NT2/D1 (cell line): Measurements from ENCODE around the gene HOXB5.

Experiments
- DNase-seq: peaks from one replicate; pipeline ENCODE4 v3.0.0-alpha.2; 2011; ENCODE audit warnings: low read depth, low spot score
- H3K27me3 ChIP-seq: 2 replicates; pipeline ENCODE4 v1.6.0; 2011; ENCODE audit warnings: mild to moderate bottlenecking; ENCODE audit not compliant: insufficient read length, insufficient read depth
- H3K36me3 ChIP-seq: 2 replicates; pipeline ENCODE4 v1.6.1; 2011; ENCODE audit warnings: mild to moderate bottlenecking, low read length, mixed read lengths; ENCODE audit not compliant: insufficient read depth, insufficient read length
- H3K4me1 ChIP-seq: 2 replicates; pipeline ENCODE4 v1.5.1; 2011; ENCODE audit not compliant: insufficient read depth, insufficient read length
- H3K4me3 ChIP-seq: 2 replicates; pipeline ENCODE4 v1.5.1; 2011; ENCODE audit warnings: low read depth; ENCODE audit not compliant: insufficient read length
- H3K9ac ChIP-seq: 2 replicates; pipeline ENCODE4 v1.6.0; 2011; ENCODE audit warnings: low read depth; ENCODE audit not compliant: insufficient read length
- H3K9me3 ChIP-seq: 2 replicates; pipeline ENCODE4 v1.5.1; 2011; ENCODE audit warnings: mild to moderate bottlenecking, low read length; ENCODE audit not compliant: insufficient read depth
- SUZ12 ChIP-seq: IDR thresholded peaks from 2 replicates; pipeline ENCODE4 v1.6.1; 2011; ENCODE audit not compliant: insufficient read length, insufficient read depth; ENCODE audit errors: extremely low read depth
- YY1 ChIP-seq: IDR thresholded peaks from 2 replicates; pipeline ENCODE4 v1.6.1; 2011; ENCODE audit not compliant: insufficient read length, insufficient read depth
- ZNF274 ChIP-seq: IDR thresholded peaks from 2 replicates; pipeline ENCODE4 v1.6.1; 2011; ENCODE audit warnings: mild to moderate bottlenecking, low read depth, low read length

HOXB5 gene

GRCh38 chr17:48593840-48594537 is 410 bp upstream of the HOXB5 start:
- Histone ChIP-seq H3K9ac (peak overlapping the region; percentile 36), H3K4me3 (peak overlapping the region; percentile 9), H3K27me3 (peaks cover 100% of the 10 kb centered on the region), H3K4me1 (peaks cover 12% of the 10 kb centered on the region), H3K9me3 (no peaks in the 10 kb centered on the region), H3K36me3 (no peaks in the 10 kb centered on the region)
- DNase-seq, result peak; percentile 67
- no peak for TF ChIP-seq ZNF274
- peak; percentile 61 for TF ChIP-seq YY1
- peak; percentile 68 for TF ChIP-seq SUZ12

GRCh38 chr17:48592577-48592976 is 1.0 kb downstream of the HOXB5 start:
- H3K4me1 ChIP-seq, result peaks cover 12% of the 10 kb centered on the region
- no peak overlapping the region for H3K9ac ChIP-seq

GRCh38 chr17:48592057-48592514 is 1.5 kb downstream of the HOXB5 start:
- peaks cover 10% of the 10 kb centered on the region for H3K4me1 ChIP-seq
- no peak for DNase-seq
- no peak overlapping the region for H3K4me3 ChIP-seq
- H3K9me3 ChIP-seq, result no peaks in the 10 kb centered on the region
- H3K9ac ChIP-seq, result no peak overlapping the region
- H3K36me3 ChIP-seq, result no peaks in the 10 kb centered on the region
- H3K27me3 ChIP-seq, result peaks cover 100% of the 10 kb centered on the region
- TF ChIP-seq YY1 (no peak), ZNF274 (no peak), SUZ12 (peak; percentile 58)

More at GRCh38 chr17:48592577-48592976, 1.0 kb downstream of the HOXB5 start:
- no peak for DNase-seq
- Histone ChIP-seq H3K9me3 (no peaks in the 10 kb centered on the region), H3K36me3 (no peaks in the 10 kb centered on the region), H3K27me3 (peaks cover 100% of the 10 kb centered on the region), H3K4me3 (no peak overlapping the region)
- no peak for TF ChIP-seq ZNF274
- no peak for TF ChIP-seq YY1
- TF ChIP-seq SUZ12, result peak; percentile 77

GRCh38 chr17:48591255-48592056 is 2.1 kb downstream of the HOXB5 start:
- no peak overlapping the region for H3K4me3 ChIP-seq
- TF ChIP-seq YY1 (no peak), SUZ12 (no peak), ZNF274 (no peak)
- DNase-seq, result no peak
- no peaks in the 10 kb centered on the region for H3K36me3 ChIP-seq
- no peak overlapping the region for H3K9ac ChIP-seq
- H3K4me1 ChIP-seq, result peaks cover 9% of the 10 kb centered on the region
- peaks cover 100% of the 10 kb centered on the region for H3K27me3 ChIP-seq
- H3K9me3 ChIP-seq, result no peaks in the 10 kb centered on the region

- no peak for DNase-seq
- TF ChIP-seq YY1, result no peak
- no peak for TF ChIP-seq SUZ12
- TF ChIP-seq ZNF274, result no peak
- H3K4me1 ChIP-seq, result peaks cover 11% of the 10 kb centered on the region
- no peak overlapping the region for H3K9ac ChIP-seq
- no peaks in the 10 kb centered on the region for H3K36me3 ChIP-seq
- H3K9me3 ChIP-seq, result no peaks in the 10 kb centered on the region
- no peak overlapping the region for H3K4me3 ChIP-seq
- peaks cover 100% of the 10 kb centered on the region for H3K27me3 ChIP-seq
These were observed 2.9 kb downstream of the HOXB5 start for GRCh38 chr17:48590607-48591161.

GRCh38 chr17:48589831-48590606 is 3.6 kb downstream of the HOXB5 start, which contains the start of gene HOXB3:
TSS of gene HOXB3 (minus strand) at chr17:48590241. CDS start at chr17:48552474, 37,767 bp downstream.
- no peaks in the 10 kb centered on the region for H3K9me3 ChIP-seq
- peaks cover 11% of the 10 kb centered on the region for H3K4me1 ChIP-seq
- no peak within 1 kb of the TSS for H3K9ac ChIP-seq
- peaks cover 100% of the 10 kb centered on the region for H3K27me3 ChIP-seq
- no peak for TF ChIP-seq ZNF274
- TF ChIP-seq YY1, result no peak
- TF ChIP-seq SUZ12, result no peak
- DNase-seq, result no peak
- no peak within 1 kb of the TSS for H3K4me3 ChIP-seq
- H3K36me3 ChIP-seq, result no peaks in the 10 kb centered on the region
